K562 (cell line): ENCODE measurements around the gene MYO1D. TPM values are rescaled to one million over a fixed set of nuclear protein-coding genes. Genes with fewer than 3 reads are reported as not detected.

ENCODE experiments used
- ATAC-seq: fragments of 200-7000 bp; cut with Tn5 transposase; 3 replicates; pipeline ENCODE4 v1.9.1; 2020; ENCODE audit warnings: moderate library complexity
- BruUV-seq: library from RNA; stranded (reverse); fragments of 400-500 nt; replicated peaks from 2 replicates; lab custom pipeline; 2021; lab: Mats Ljungman, UMichigan
- CTCF ChIA-PET: fragments of 300-600 bp; formaldehyde crosslinking; extraction: SDS; loops from one replicate; lab custom pipeline; 2021; ENCODE audit warnings: low intra/inter-chr PET ratio; lab: Yijun Ruan, JAX
- POLR2A ChIA-PET: fragments of 300-600, 350-650 bp; sonication (Branson Sonifier 250); formaldehyde crosslinking; extraction: SDS; loops from one replicate; lab custom pipeline; 2021; ENCODE audit warnings: antibody characterized with exemption, inconsistent platforms; lab: Yijun Ruan, JAX
- DNase-seq, 4 experiments: peaks; one replicate each; pipeline versions ENCODE4 v3.0.0 to v3.0.0-alpha.2; 2011 to 2018; ENCODE audit warnings: low spot score in 3 of 4, mixed read lengths in 3 of 4; ENCODE audit errors: extremely low read depth in 1 of 4
- FAIRE-seq: peaks from 2 replicates; lab custom pipeline; 2011; peaks lifted over from hg19 to GRCh38; lab: Jason Lieb, UNC
- H2AFZ ChIP-seq: 2 replicates; pipeline ENCODE4 v1.6.0; 2011; ENCODE audit warnings: low read depth, low read length, control low read depth, inconsistent platforms
- H3K27ac ChIP-seq: fragments of 200-600 bp; 3 replicates; pipeline ENCODE4 v1.8.0; 2011; ENCODE audit warnings: low read depth, mild to moderate bottlenecking, control low read depth, inconsistent platforms, low read length, moderate library complexity, mixed read lengths; ENCODE audit errors: extremely low read depth
- H3K27me3 ChIP-seq, 2 experiments: fragments of 300-600 bp in 1 of 2; 2 replicates in 1 of 2; 3 replicates in 1 of 2; pipeline versions ENCODE4 v1.6.0 to v1.8.0; 2011; ENCODE audit warnings: inconsistent platforms in 2 of 2, low read length in 2 of 2, mild to moderate bottlenecking in 1 of 2, mixed read lengths in 1 of 2, moderate library complexity in 1 of 2; ENCODE audit not compliant: control insufficient read depth in 2 of 2, insufficient read depth in 2 of 2
- H3K36me3 ChIP-seq: fragments of 300-600 bp; 3 replicates; pipeline ENCODE4 v1.8.0; 2011; ENCODE audit warnings: mild to moderate bottlenecking, low read length, inconsistent platforms; ENCODE audit not compliant: control insufficient read depth, insufficient read depth
- H3K4me1 ChIP-seq, 2 experiments: fragments of 200-600 bp in 1 of 2; replicated peaks in 1 of 2; 2 replicates in 1 of 2; 3 replicates in 1 of 2; pipeline versions ENCODE4 v1.5.1 to v1.8.0; 2011; ENCODE audit warnings: inconsistent platforms in 2 of 2, low read length in 2 of 2, mild to moderate bottlenecking in 1 of 2, mixed read lengths in 1 of 2, moderate library complexity in 1 of 2; ENCODE audit not compliant: control insufficient read depth in 2 of 2, insufficient read depth in 2 of 2
- H3K4me2 ChIP-seq: 2 replicates; pipeline ENCODE4 v1.6.1; 2011; ENCODE audit warnings: low read length, control low read depth, inconsistent platforms, mixed read lengths; ENCODE audit not compliant: insufficient read depth
- H3K4me3 ChIP-seq: fragments of 200-600 bp; sonication (generic), shearing (Covaris generic); 2 replicates; pipeline ENCODE4 v1.5.1; 2016; ENCODE audit warnings: control low read depth, inconsistent platforms
- H3K79me2 ChIP-seq: fragments of 200-600 bp; 3 replicates; pipeline ENCODE4 v1.8.0; 2011; ENCODE audit warnings: low read length, inconsistent platforms; ENCODE audit not compliant: control insufficient read depth, insufficient read depth
- H3K9ac ChIP-seq, 2 experiments: 2 replicates each; pipeline versions ENCODE4 v1.6.0 to v1.6.1; 2011; ENCODE audit warnings: low read depth in 2 of 2, low read length in 2 of 2, control low read depth in 1 of 2, inconsistent platforms in 1 of 2, mild to moderate bottlenecking in 1 of 2, mixed read lengths in 1 of 2; ENCODE audit not compliant: insufficient read depth in 1 of 2
- H3K9me1 ChIP-seq: one replicate; pipeline ENCODE4 v1.6.0; 2011; ENCODE audit warnings: inconsistent platforms, mild to moderate bottlenecking, low read length, moderate library complexity; ENCODE audit not compliant: control insufficient read depth, insufficient read depth
- H3K9me3 ChIP-seq: replicated peaks from 2 replicates; pipeline ENCODE4 v1.5.1; 2011; ENCODE audit warnings: low read depth, low read length, inconsistent platforms; ENCODE audit not compliant: control insufficient read depth, insufficient read depth
- H4K20me1 ChIP-seq: replicated peaks from 2 replicates; pipeline ENCODE4 v1.6.1; 2011; ENCODE audit warnings: low read length, inconsistent platforms, mixed read lengths; ENCODE audit not compliant: control insufficient read depth, insufficient read depth
- BCL6 ChIP-seq: fragments of 250-450 bp; sonication (Bioruptor Pico); IDR thresholded peaks from 2 replicates; pipeline ENCODE4 v1.4.0; 2020
- CGGBP1 ChIP-seq: fragments of 250-450 bp; sonication (Bioruptor Pico); IDR thresholded peaks from 2 replicates; pipeline ENCODE4 v1.9.0; 2021; ENCODE audit warnings: mild to moderate bottlenecking
- CSDE1 ChIP-seq, 2 experiments: fragments of 450-650 bp; IDR thresholded peaks; 2 replicates each; pipeline ENCODE4 v1.6.1; 2016; ENCODE audit warnings: mild to moderate bottlenecking in 1 of 2
- HCFC1 ChIP-seq: IDR thresholded peaks from 2 replicates; pipeline ENCODE4 v1.6.1; 2012; ENCODE audit warnings: low read depth, low read length, improper control_type of control experiment
- HDGF ChIP-seq: fragments of 450-650 bp; IDR thresholded peaks from 2 replicates; pipeline ENCODE4 v1.6.1; 2016
- HNRNPLL ChIP-seq: fragments of 200-400 bp; formaldehyde crosslinking; IDR thresholded peaks from 2 replicates; pipeline ENCODE4 v1.6.1; 2017; ENCODE audit warnings: low read length, low read depth, mild to moderate bottlenecking; ENCODE audit not compliant: poor library complexity, severe bottlenecking
- PHTF2 ChIP-seq: fragments of 250-450 bp; sonication (Bioruptor Pico); IDR thresholded peaks from 2 replicates; pipeline ENCODE4 v1.5.0; 2021; ENCODE audit warnings: mild to moderate bottlenecking
- PML ChIP-seq: IDR thresholded peaks from 2 replicates; pipeline ENCODE4 v1.6.1; 2012; ENCODE audit warnings: low read length, inconsistent platforms
- POLR2B ChIP-seq: fragments of 450-650 bp; IDR thresholded peaks from 2 replicates; pipeline ENCODE4 v1.6.1; 2018; ENCODE audit warnings: low read depth; ENCODE audit not compliant: partially characterized antibody
- SIN3B ChIP-seq: fragments of 450-650 bp; IDR thresholded peaks from 2 replicates; pipeline ENCODE4 v1.6.1; 2017; ENCODE audit warnings: low read depth, mild to moderate bottlenecking, moderate library complexity
- ZBTB34 ChIP-seq: fragments of 250-450 bp; sonication (Bioruptor Pico); IDR thresholded peaks from 2 replicates; pipeline ENCODE4 v1.8.0; 2021; ENCODE audit warnings: mild to moderate bottlenecking, moderate library complexity
- ZNF217 ChIP-seq: sonication (generic); formaldehyde crosslinking; IDR thresholded peaks from 2 replicates; pipeline ENCODE4 v1.8.0; 2022; ENCODE audit warnings: mild to moderate bottlenecking, missing genetic modification reagents
- ZNF316 ChIP-seq: fragments of 450-650 bp; IDR thresholded peaks from 2 replicates; pipeline ENCODE4 v1.6.1; 2016
- WGBS: fragments of 100-300 bp; shearing (Covaris generic); methylation state at CpG from one replicate; pipeline ENCODE4 v1.1.6; 2016; ENCODE audit warnings: low coverage, mixed read lengths; ENCODE audit not compliant: insufficient coverage; ENCODE audit errors: missing lambda C conversion rate; 5-methylcytosine and 5-hydroxymethylcytosine counted together
- in situ Hi-C: fragments of 300-500 bp; cut with MboI; formaldehyde crosslinking; loops from 4 replicates; pipeline ENCODE4 v1.15.0; 2018; ENCODE audit warnings: inconsistent platforms, mixed read lengths
- intact Hi-C: fragments of 100-400 bp; cut with micrococcal nuclease; formaldehyde crosslinking; loops from 2 replicates; pipeline ENCODE4 v1.14.2; 2022
- polyA plus RNA-seq, 8 experiments: library from polyadenylated mRNA; depleted of rRNA in 4 of 8; stranded (reverse) in 5 of 8; unstranded in 3 of 8; fragments of >200 nt; fragmentation: Nextera tagmentation in 2 of 8; fragmentation: Illumina TruSeq in 1 of 8; extraction: Ambion mirVana in 2 of 8; extraction: Trizol in 1 of 8; gene quantifications; 2 replicates each; pipeline versions ENCODE4 v1.2.1 to v1.2.3, GENCODE V29; 2011 to 2014; ENCODE audit warnings: inconsistent platforms in 1 of 8, missing spikeins in 1 of 8
- total RNA-seq, 7 experiments: library from RNA; depleted of rRNA in 6 of 7; stranded (reverse); fragments of >200 nt in 6 of 7; fragmentation: Illumina TruSeq in 2 of 7; extraction: Trizol in 2 of 7; gene quantifications; 2 replicates each; pipeline versions ENCODE4 v1.2.1 to v1.2.3, GENCODE V29; 2011 to 2021; ENCODE audit warnings: low replicate concordance in 1 of 7
- TF ChIP-seq, protein P1 (sequence below): fragments of 150-350 bp; conservative IDR thresholded peaks from 2 replicates; pipeline ENCODE4 v1.6.1; 2014; ENCODE audit warnings: low read length
- TF ChIP-seq, protein P2 (sequence below): fragments of 200-400 bp; formaldehyde crosslinking; IDR thresholded peaks from 2 replicates; pipeline ENCODE4 v1.6.1; 2017; ENCODE audit warnings: mild to moderate bottlenecking, low read depth, low read length, moderate library complexity
- TF ChIP-seq, protein P3 (sequence below): sonication (generic); formaldehyde crosslinking; IDR thresholded peaks from 2 replicates; pipeline ENCODE4 v1.8.1; 2023; ENCODE audit warnings: mild to moderate bottlenecking, missing genetic modification reagents

The MYO1D gene
- total and polyA plus RNA-seq, 9 of the 15 experiments (the other 6 are each of a cell fraction or from before 2014, with no cell fraction given): 2.1 to 71.2 (median 45.4) TPM

GRCh38 chr17:32590974-32591373, 285.9 kb downstream of the MYO1D start:
- intact Hi-C loops: no loop called here
- no peak overlapping the region for H3K4me3 ChIP-seq
- H3K27ac ChIP-seq: no peak overlapping the region
- no peaks in the 10 kb centered on the region for H3K9me1 ChIP-seq
- 71% methylated on average over 4 of the region's 4 CpGs for WGBS
- in situ Hi-C loops: no loop called here
- BruUV-seq: no TSS peak
- CTCF ChIA-PET: no interaction called here
- POLR2A ChIA-PET: no interaction called here
- H3K4me2 ChIP-seq: no peak overlapping the region
- H2AFZ ChIP-seq: no peak overlapping the region
- H3K4me1 ChIP-seq: no peaks in the 10 kb centered on the region
- FAIRE-seq: no peak
- H3K9ac ChIP-seq: no peak overlapping the region
- H3K9me3 ChIP-seq: no peaks in the 10 kb centered on the region
- no peak for DNase-seq
- H3K79me2 ChIP-seq: no peaks in the 10 kb centered on the region
- ATAC-seq: no peak
- no peaks in the 10 kb centered on the region for H4K20me1 ChIP-seq
- H3K36me3 ChIP-seq: peaks cover 2% of the 10 kb centered on the region; the same call in 1 of the 3 replicates
- H3K27me3 ChIP-seq: no peaks in the 10 kb centered on the region
- no peak for TF ChIP-seq ZNF316
- TF ChIP-seq, protein P1, sequence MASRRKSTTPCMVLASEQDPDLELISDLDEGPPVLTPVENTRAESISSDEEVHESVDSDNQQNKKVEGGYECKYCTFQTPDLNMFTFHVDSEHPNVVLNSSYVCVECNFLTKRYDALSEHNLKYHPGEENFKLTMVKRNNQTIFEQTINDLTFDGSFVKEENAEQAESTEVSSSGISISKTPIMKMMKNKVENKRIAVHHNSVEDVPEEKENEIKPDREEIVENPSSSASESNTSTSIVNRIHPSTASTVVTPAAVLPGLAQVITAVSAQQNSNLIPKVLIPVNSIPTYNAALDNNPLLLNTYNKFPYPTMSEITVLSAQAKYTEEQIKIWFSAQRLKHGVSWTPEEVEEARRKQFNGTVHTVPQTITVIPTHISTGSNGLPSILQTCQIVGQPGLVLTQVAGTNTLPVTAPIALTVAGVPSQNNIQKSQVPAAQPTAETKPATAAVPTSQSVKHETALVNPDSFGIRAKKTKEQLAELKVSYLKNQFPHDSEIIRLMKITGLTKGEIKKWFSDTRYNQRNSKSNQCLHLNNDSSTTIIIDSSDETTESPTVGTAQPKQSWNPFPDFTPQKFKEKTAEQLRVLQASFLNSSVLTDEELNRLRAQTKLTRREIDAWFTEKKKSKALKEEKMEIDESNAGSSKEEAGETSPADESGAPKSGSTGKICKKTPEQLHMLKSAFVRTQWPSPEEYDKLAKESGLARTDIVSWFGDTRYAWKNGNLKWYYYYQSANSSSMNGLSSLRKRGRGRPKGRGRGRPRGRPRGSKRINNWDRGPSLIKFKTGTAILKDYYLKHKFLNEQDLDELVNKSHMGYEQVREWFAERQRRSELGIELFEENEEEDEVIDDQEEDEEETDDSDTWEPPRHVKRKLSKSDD: no peak
- no peak for TF ChIP-seq ZNF217 (CRISPR knock-in tag)
- TF ChIP-seq POLR2B: no peak
- TF ChIP-seq, protein P2, sequence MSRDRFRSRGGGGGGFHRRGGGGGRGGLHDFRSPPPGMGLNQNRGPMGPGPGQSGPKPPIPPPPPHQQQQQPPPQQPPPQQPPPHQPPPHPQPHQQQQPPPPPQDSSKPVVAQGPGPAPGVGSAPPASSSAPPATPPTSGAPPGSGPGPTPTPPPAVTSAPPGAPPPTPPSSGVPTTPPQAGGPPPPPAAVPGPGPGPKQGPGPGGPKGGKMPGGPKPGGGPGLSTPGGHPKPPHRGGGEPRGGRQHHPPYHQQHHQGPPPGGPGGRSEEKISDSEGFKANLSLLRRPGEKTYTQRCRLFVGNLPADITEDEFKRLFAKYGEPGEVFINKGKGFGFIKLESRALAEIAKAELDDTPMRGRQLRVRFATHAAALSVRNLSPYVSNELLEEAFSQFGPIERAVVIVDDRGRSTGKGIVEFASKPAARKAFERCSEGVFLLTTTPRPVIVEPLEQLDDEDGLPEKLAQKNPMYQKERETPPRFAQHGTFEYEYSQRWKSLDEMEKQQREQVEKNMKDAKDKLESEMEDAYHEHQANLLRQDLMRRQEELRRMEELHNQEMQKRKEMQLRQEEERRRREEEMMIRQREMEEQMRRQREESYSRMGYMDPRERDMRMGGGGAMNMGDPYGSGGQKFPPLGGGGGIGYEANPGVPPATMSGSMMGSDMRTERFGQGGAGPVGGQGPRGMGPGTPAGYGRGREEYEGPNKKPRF: no peak
- no peak for TF ChIP-seq ZBTB34
- TF ChIP-seq CGGBP1: no peak
- TF ChIP-seq HNRNPLL: no peak
- TF ChIP-seq PML: no peak
- TF ChIP-seq HCFC1: no peak
- TF ChIP-seq SIN3B: no peak
- TF ChIP-seq BCL6: no peak
- no peak for TF ChIP-seq CSDE1 (IDR thresholded peaks at IDR 0.05)
- TF ChIP-seq HDGF: no peak
- TF ChIP-seq, protein P3, sequence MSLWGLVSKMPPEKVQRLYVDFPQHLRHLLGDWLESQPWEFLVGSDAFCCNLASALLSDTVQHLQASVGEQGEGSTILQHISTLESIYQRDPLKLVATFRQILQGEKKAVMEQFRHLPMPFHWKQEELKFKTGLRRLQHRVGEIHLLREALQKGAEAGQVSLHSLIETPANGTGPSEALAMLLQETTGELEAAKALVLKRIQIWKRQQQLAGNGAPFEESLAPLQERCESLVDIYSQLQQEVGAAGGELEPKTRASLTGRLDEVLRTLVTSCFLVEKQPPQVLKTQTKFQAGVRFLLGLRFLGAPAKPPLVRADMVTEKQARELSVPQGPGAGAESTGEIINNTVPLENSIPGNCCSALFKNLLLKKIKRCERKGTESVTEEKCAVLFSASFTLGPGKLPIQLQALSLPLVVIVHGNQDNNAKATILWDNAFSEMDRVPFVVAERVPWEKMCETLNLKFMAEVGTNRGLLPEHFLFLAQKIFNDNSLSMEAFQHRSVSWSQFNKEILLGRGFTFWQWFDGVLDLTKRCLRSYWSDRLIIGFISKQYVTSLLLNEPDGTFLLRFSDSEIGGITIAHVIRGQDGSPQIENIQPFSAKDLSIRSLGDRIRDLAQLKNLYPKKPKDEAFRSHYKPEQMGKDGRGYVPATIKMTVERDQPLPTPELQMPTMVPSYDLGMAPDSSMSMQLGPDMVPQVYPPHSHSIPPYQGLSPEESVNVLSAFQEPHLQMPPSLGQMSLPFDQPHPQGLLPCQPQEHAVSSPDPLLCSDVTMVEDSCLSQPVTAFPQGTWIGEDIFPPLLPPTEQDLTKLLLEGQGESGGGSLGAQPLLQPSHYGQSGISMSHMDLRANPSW (CRISPR knock-in tag): no peak
- TF ChIP-seq PHTF2: no peak
